CD14-positive monocyte (primary cell): ENCODE results near the gene OR2Z1. TPM values are rescaled to one million over a fixed set of nuclear protein-coding genes. Genes with fewer than 3 reads are reported as not detected.

Source experiments
- DNase-seq, 3 donors: peaks; one replicate each; pipeline ENCODE4 v3.0.0-alpha.2; 2011 to 2022
- H2AFZ ChIP-seq: 2 replicates; pipeline ENCODE4 v1.6.0; 2012; ENCODE audit warnings: mild to moderate bottlenecking, low read depth, low read length, inconsistent platforms; ENCODE audit not compliant: insufficient read depth, poor library complexity, severe bottlenecking
- H3K27ac ChIP-seq, 2 donors: 1 replicate in 1 of 2; 2 replicates in 1 of 2; pipeline ENCODE4 v1.5.1; 2012 to 2013; ENCODE audit warnings: low read length in 2 of 2, control low read depth in 1 of 2, inconsistent platforms in 1 of 2, low read depth in 1 of 2, mild to moderate bottlenecking in 1 of 2
- H3K27me3 ChIP-seq, 2 donors: one replicate each; pipeline versions ENCODE4 v1.6.0 to v1.6.1; 2011 to 2013; ENCODE audit warnings: low read length in 2 of 2; ENCODE audit not compliant: control insufficient read depth in 2 of 2, insufficient read depth in 2 of 2
- H3K36me3 ChIP-seq, 2 donors: replicated peaks in 1 of 2; 1 replicate in 1 of 2; 2 replicates in 1 of 2; pipeline versions ENCODE4 v1.5.1 to v1.6.1; 2012 to 2013; ENCODE audit warnings: low read length in 2 of 2, control low read depth in 1 of 2, inconsistent platforms in 1 of 2, mild to moderate bottlenecking in 1 of 2; ENCODE audit not compliant: insufficient read depth in 2 of 2, control insufficient read depth in 1 of 2
- H3K4me1 ChIP-seq, 2 donors: 1 replicate in 1 of 2; 2 replicates in 1 of 2; pipeline versions ENCODE4 v1.5.1 to v1.6.1; 2012 to 2013; ENCODE audit warnings: low read length in 2 of 2, control low read depth in 1 of 2, inconsistent platforms in 1 of 2, mild to moderate bottlenecking in 1 of 2, moderate library complexity in 1 of 2; ENCODE audit not compliant: insufficient read depth in 2 of 2, control insufficient read depth in 1 of 2
- H3K4me2 ChIP-seq: replicated peaks from 2 replicates; pipeline ENCODE3; 2012; ENCODE audit warnings: low read length, moderate library complexity, mild to moderate bottlenecking; ENCODE audit not compliant: poor library complexity, severe bottlenecking; ENCODE audit errors: extremely low read depth
- H3K4me3 ChIP-seq, 3 experiments: fragments of 200-600 bp in 1 of 3; sonication (generic) in 1 of 3; replicated peaks in 1 of 3; 1 replicate in 2 of 3; 2 replicates in 1 of 3; pipeline ENCODE4 v1.5.1; 2011 to 2013; ENCODE audit warnings: low read length in 3 of 3, mild to moderate bottlenecking in 3 of 3, control low read depth in 2 of 3, low read depth in 2 of 3, inconsistent platforms in 1 of 3, moderate library complexity in 1 of 3
- H3K79me2 ChIP-seq: 2 replicates; pipeline ENCODE4 v1.6.0; 2012; ENCODE audit warnings: mild to moderate bottlenecking, control low read depth, inconsistent platforms, low read length, moderate library complexity; ENCODE audit not compliant: insufficient read depth
- H3K9ac ChIP-seq: 2 replicates; pipeline ENCODE4 v1.6.0; 2017; ENCODE audit warnings: low read length, mild to moderate bottlenecking; ENCODE audit not compliant: insufficient read depth, poor library complexity, severe bottlenecking
- H3K9me3 ChIP-seq, 2 donors: replicated peaks in 1 of 2; 1 replicate in 1 of 2; 2 replicates in 1 of 2; pipeline versions ENCODE4 v1.5.1 to v1.6.1; 2012 to 2013; ENCODE audit warnings: low read length in 2 of 2, control low read depth in 1 of 2; ENCODE audit not compliant: control insufficient read depth in 1 of 2, insufficient read depth in 1 of 2
- H4K20me1 ChIP-seq: 2 replicates; pipeline ENCODE4 v1.6.0; 2012; ENCODE audit warnings: mild to moderate bottlenecking, low read length, control low read depth, moderate library complexity; ENCODE audit not compliant: insufficient read depth
- H3K27ac Mint-ChIP-seq, 7 donors: one replicate each; pipeline ENCODE4 v1.8.0; 2020; ENCODE audit warnings: mild to moderate bottlenecking in 7 of 7, mixed read lengths in 7 of 7, moderate library complexity in 6 of 7, inconsistent platforms in 2 of 7
- H3K27me3 Mint-ChIP-seq, 3 donors: one replicate each; pipeline ENCODE4 v1.8.0; 2021 to 2022; ENCODE audit warnings: low read depth in 3 of 3, mild to moderate bottlenecking in 3 of 3, mixed read lengths in 3 of 3, moderate library complexity in 3 of 3, inconsistent platforms in 1 of 3
- H3K36me3 Mint-ChIP-seq, 2 donors: one replicate each; pipeline ENCODE4 v1.8.0; 2020; ENCODE audit warnings: mixed read lengths in 2 of 2, inconsistent platforms in 1 of 2, mild to moderate bottlenecking in 1 of 2
- H3K4me1 Mint-ChIP-seq: one replicate; pipeline ENCODE4 v1.8.0; 2020; ENCODE audit warnings: mild to moderate bottlenecking, mixed read lengths
- H3K4me3 Mint-ChIP-seq, 2 donors: one replicate each; pipeline ENCODE4 v1.8.0; 2020; ENCODE audit warnings: mild to moderate bottlenecking in 2 of 2, mixed read lengths in 2 of 2, moderate library complexity in 1 of 2
- H3K9me3 Mint-ChIP-seq, 7 donors: one replicate each; pipeline ENCODE4 v1.8.0; 2020 to 2022; ENCODE audit warnings: mixed read lengths in 7 of 7, mild to moderate bottlenecking in 6 of 7, moderate library complexity in 6 of 7, inconsistent platforms in 2 of 7
- WGBS: methylation state at CpG from one replicate; pipeline ENCODE4 v1.1.5; 2013; ENCODE audit warnings: missing lambda C conversion rate; ENCODE audit not compliant: insufficient coverage; 5-methylcytosine and 5-hydroxymethylcytosine counted together
- intact Hi-C, 2 donors: fragments of 100-400 bp; cut with micrococcal nuclease; formaldehyde crosslinking; loops; one replicate each; pipeline versions ENCODE4 v1.15.0 to v1.15.1; 2023
- polyA plus RNA-seq, 3 donors: library from polyadenylated mRNA; depleted of rRNA in 1 of 3; unstranded in 2 of 3; stranded (reverse) in 1 of 3; fragments of 300-500 nt in 2 of 3; fragments of >200 nt in 1 of 3; fragmentation: Illumina TruSeq in 2 of 3; gene quantifications; 1 replicate in 2 of 3; 2 replicates in 1 of 3; pipeline ENCODE4 v1.2.3, GENCODE V29; 2012 to 2021
- TF ChIP-seq, protein P1 (sequence below): fragments of 200-600 bp; IDR thresholded peaks from one replicate; pipeline ENCODE4 v1.8.0; 2022; ENCODE audit warnings: antibody characterized with exemption, mild to moderate bottlenecking

Gene OR2Z1
- polyA plus RNA-seq, 3 donors = not detected

DNA sequence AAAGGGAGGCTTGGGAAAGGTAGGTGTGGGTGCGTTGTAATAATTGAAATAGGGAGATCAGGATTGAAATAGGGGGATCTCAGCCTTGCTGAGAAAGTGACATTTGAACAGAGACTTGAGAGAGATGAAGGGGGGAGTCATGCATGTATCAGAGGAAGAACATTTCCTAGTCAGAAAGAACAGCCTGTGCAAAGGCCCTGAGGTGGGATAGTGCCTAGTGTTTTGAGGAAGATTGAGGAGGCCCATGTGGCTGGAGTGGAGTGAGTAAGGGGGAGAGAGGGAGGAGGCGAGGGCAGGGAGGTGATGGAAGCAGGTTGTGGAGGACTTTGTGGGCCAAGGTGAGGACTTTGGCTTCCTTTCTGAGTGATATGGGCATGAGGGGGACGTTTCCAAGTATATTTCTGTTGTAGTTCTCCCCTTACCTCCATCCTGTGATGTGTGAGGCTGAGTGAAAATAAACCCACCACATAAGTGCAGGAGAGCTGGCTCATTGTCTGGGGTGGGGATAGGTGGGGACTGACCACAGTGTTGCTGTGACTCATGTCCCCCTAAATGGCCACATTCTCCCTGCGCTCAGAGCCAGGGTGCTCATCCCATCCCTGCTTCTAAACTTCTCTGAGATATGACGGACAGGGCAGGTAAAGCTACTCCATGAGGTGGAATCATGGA lies 40.6 kb upstream of the OR2Z1 start:
- intact Hi-C loops = no loop called here
- Mint-ChIP-seq H3K36me3 (no peaks in the 10 kb centered on the region), H3K4me1 (peaks cover 18% of the 10 kb centered on the region), H3K9me3 (peaks cover 1 to 12% (median 5%) of the 10 kb centered on the region in 7 donors), H3K27ac (peak overlapping the region in 6 of 7 donors; percentile 75 to 94 (median 83)), H3K27me3 (peaks cover 5 to 12% (median 7%) of the 10 kb centered on the region in 3 donors), H3K4me3 (no peak overlapping the region)
- H3K4me2 ChIP-seq = no peak overlapping the region
- peak overlapping the region in 1 of 2 donors; percentile 65 for H3K27ac ChIP-seq
- no peaks in the 10 kb centered on the region for H3K79me2 ChIP-seq
- H3K9me3 ChIP-seq = no peaks in the 10 kb centered on the region
- H3K27me3 ChIP-seq = no peaks in the 10 kb centered on the region
- no peak overlapping the region for H3K9ac ChIP-seq
- 90% methylated on average over 2 of the region's 5 CpGs for WGBS
- H2AFZ ChIP-seq = no peak overlapping the region
- H3K4me1 ChIP-seq = peaks cover 10 to 14% of the 10 kb centered on the region in 2 donors
- H3K4me3 ChIP-seq = no peak overlapping the region
- TF ChIP-seq, protein P1, sequence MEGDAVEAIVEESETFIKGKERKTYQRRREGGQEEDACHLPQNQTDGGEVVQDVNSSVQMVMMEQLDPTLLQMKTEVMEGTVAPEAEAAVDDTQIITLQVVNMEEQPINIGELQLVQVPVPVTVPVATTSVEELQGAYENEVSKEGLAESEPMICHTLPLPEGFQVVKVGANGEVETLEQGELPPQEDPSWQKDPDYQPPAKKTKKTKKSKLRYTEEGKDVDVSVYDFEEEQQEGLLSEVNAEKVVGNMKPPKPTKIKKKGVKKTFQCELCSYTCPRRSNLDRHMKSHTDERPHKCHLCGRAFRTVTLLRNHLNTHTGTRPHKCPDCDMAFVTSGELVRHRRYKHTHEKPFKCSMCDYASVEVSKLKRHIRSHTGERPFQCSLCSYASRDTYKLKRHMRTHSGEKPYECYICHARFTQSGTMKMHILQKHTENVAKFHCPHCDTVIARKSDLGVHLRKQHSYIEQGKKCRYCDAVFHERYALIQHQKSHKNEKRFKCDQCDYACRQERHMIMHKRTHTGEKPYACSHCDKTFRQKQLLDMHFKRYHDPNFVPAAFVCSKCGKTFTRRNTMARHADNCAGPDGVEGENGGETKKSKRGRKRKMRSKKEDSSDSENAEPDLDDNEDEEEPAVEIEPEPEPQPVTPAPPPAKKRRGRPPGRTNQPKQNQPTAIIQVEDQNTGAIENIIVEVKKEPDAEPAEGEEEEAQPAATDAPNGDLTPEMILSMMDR = no peak
- no peaks in the 10 kb centered on the region for H4K20me1 ChIP-seq
- H3K36me3 ChIP-seq = no peaks in the 10 kb centered on the region
- DNase-seq = peak in 1 of 3 donors; percentile 26

DNA sequence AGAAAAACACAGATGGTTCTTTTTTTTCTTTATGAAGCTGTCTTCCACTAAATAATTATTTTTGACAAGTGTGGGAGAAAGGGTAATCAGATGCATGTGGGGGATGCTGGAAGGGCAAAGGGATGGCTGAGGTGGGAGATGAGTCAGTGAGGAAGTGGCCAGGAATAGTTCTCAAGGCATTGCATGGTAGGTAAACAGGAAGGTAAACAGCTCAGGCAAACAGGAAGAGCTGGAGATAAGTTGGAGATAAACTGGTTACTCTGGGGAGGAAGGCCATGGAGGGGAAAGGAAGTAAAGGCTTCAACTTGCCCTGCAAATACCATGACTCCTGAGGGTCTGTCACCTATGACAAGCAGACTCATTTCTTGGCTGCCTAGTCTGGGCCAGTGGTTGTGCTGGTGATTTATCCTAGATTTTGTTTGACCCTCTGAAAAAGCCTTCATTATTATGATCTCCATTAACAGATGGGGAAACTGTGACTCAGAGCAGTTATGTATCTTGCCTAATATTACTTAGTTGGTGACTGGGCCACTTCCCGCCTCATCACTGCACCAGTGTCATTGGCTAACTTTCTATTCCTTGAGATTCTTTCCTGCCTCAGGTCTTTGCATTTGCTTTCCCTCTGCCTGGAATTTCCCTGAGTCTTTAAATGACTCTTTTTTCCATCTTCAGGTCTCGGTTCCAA lies 39.9 kb upstream of the OR2Z1 start:
- H3K4me1 Mint-ChIP-seq = peaks cover 18% of the 10 kb centered on the region
- H3K27me3 Mint-ChIP-seq = peaks cover 3 to 11% (median 5%) of the 10 kb centered on the region in 3 donors
- peak overlapping the region; percentile 75 to 94 (median 81) for H3K27ac Mint-ChIP-seq
- intact Hi-C loops = no loop called here
- WGBS = 18% methylated on average over 1 of the region's 2 CpGs
- Histone ChIP-seq H2AFZ (no peak overlapping the region), H4K20me1 (no peaks in the 10 kb centered on the region), H3K9me3 (no peaks in the 10 kb centered on the region), H3K9ac (no peak overlapping the region), H3K79me2 (no peaks in the 10 kb centered on the region), H3K4me1 (peaks cover 10 to 14% of the 10 kb centered on the region in 2 donors), H3K27ac (peak overlapping the region in 1 of 2 donors; percentile 65), H3K4me3 (no peak overlapping the region), H3K36me3 (no peaks in the 10 kb centered on the region), H3K4me2 (no peak overlapping the region), H3K27me3 (no peaks in the 10 kb centered on the region)
- TF ChIP-seq, protein P1 = no peak
- peak; percentile 60 to 85 (median 80) for DNase-seq
- no peaks in the 10 kb centered on the region for H3K36me3 Mint-ChIP-seq
- H3K9me3 Mint-ChIP-seq = peaks cover 1 to 12% (median 4%) of the 10 kb centered on the region in 7 donors
- no peak overlapping the region for H3K4me3 Mint-ChIP-seq
